ENCODE data around the gene VWA5B2. TPM values are rescaled to one million over a fixed set of nuclear protein-coding genes. Genes with fewer than 3 reads are reported as not detected.

The VWA5B2 gene
- total and polyA plus RNA-seq, 2 of the 13 experiments (the other 11 are each of a cell fraction or from before 2014, with no cell fraction given) = 0.03 to 0.04 TPM

DNA sequence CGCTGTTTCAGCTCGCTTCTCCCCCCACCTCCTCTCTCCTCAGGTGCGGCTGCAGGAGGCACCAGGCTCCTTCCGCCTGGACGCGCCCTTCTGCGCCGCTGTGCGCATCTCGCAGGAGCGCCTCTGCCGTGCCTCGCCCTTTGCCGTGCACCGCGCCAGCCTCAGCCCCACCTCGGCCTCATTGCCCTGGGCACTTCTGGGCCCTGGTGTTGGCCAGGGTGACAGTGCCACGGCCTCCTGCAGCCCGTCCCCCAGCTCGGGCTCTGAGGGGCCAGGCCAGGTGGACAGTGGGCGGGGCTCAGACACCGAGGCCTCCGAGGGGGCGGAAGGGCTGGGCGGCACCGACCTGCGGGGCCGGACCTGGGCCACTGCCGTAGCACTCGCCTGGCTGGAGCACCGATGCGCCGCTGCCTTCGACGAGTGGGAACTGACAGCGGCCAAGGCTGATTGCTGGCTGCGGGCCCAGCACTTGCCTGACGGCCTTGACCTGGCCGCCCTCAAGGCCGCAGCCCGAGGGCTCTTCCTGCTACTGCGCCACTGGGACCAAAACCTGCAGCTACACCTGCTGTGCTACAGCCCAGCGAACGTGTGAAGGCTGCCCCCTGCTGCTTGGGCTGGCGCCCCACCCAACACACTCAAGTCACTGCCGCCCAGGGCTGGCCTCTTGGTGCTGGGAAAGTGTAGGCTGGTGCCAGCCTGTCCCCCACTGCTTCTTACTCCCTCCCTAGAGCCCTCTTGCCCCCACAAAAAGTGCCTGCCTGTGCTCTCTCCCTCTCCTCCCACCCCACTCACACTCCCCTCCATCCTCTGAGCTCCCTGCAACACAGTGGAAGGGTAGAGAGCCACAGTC lies 12.3 kb downstream of the VWA5B2 start (continued):
- TF ChIP-seq, protein P1, sequence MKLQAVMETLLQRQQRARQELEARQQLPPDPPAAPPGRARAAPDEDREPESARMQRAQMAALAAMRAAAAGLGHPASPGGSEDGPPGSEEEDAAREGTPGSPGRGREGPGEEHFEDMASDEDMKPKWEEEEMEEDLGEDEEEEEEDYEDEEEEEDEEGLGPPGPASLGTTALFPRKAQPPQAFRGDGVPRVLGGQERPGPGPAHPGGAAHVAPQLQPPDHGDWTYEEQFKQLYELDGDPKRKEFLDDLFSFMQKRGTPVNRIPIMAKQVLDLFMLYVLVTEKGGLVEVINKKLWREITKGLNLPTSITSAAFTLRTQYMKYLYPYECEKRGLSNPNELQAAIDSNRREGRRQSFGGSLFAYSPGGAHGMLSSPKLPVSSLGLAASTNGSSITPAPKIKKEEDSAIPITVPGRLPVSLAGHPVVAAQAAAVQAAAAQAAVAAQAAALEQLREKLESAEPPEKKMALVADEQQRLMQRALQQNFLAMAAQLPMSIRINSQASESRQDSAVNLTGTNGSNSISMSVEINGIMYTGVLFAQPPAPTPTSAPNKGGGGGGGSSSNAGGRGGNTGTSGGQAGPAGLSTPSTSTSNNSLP (IDR thresholded peaks at IDR 0.05; ENCODE audit: low read depth, low read length) = no peak
- TF ChIP-seq RBAK (CRISPR knock-in tag; IDR thresholded peaks at IDR 0.05) = peak; percentile 92
- peak; percentile 81; the same call in 1 of the 2 replicates for TF ChIP-seq ZNF292 (CRISPR knock-in tag; IDR thresholded peaks at IDR 0.05; ENCODE audit: borderline replicate concordance, low read depth)
- TF ChIP-seq ZNF660 (CRISPR knock-in tag; IDR thresholded peaks at IDR 0.05; ENCODE audit: borderline replicate concordance, low read depth) = no peak
- TF ChIP-seq HNRNPLL (IDR thresholded peaks at IDR 0.05; ENCODE audit: low read depth, low read length, poor library complexity, severe bottlenecking) = peak; percentile 69
- TF ChIP-seq KAT7 (CRISPR knock-in tag; IDR thresholded peaks at IDR 0.05; ENCODE audit: borderline replicate concordance) = peak; percentile 86; the same call in 1 of the 2 replicates
- TF ChIP-seq, protein P2, sequence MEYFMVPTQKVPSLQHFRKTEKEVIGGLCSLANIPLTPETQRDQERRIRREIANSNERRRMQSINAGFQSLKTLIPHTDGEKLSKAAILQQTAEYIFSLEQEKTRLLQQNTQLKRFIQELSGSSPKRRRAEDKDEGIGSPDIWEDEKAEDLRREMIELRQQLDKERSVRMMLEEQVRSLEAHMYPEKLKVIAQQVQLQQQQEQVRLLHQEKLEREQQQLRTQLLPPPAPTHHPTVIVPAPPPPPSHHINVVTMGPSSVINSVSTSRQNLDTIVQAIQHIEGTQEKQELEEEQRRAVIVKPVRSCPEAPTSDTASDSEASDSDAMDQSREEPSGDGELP (IDR thresholded peaks at IDR 0.05; ENCODE audit: borderline replicate concordance, low read depth) = peak; percentile 74; the same call in 1 of the 2 replicates
- peak; percentile 97 for TF ChIP-seq ZNF556 (CRISPR knock-in tag; IDR thresholded peaks at IDR 0.05; ENCODE audit: borderline replicate concordance)
- peak; percentile 83 for TF ChIP-seq TEAD3 (CRISPR knock-in tag; optimal IDR thresholded peaks at IDR 0.05; ENCODE audit: borderline replicate concordance)
- TF ChIP-seq HOXD1 (CRISPR knock-in tag; IDR thresholded peaks at IDR 0.05) = peak; percentile 59; the same call in 1 of the 2 replicates
- no peak for TF ChIP-seq MATR3 (CRISPR knock-in tag; IDR thresholded peaks at IDR 0.05)
- TF ChIP-seq ZNF615 (CRISPR knock-in tag; IDR thresholded peaks at IDR 0.05; ENCODE audit: borderline replicate concordance) = no peak
- TF ChIP-seq HNF1A (IDR thresholded peaks at IDR 0.05; ENCODE audit: low read depth) = no peak
- TF ChIP-seq HNF1A (CRISPR knock-in tag; IDR thresholded peaks at IDR 0.05; ENCODE audit: borderline replicate concordance) = peak; percentile 90
- TF ChIP-seq NFIC (IDR thresholded peaks at IDR 0.05; ENCODE audit: low read length) = no peak
- peak; percentile 95 for TF ChIP-seq ZBTB46 (CRISPR knock-in tag; IDR thresholded peaks at IDR 0.05; ENCODE audit: borderline replicate concordance)
- peak; percentile 82; the same call in 1 of the 2 replicates for TF ChIP-seq ZNF724P (CRISPR knock-in tag; IDR thresholded peaks at IDR 0.05; ENCODE audit: borderline replicate concordance)
- TF ChIP-seq, protein P3, sequence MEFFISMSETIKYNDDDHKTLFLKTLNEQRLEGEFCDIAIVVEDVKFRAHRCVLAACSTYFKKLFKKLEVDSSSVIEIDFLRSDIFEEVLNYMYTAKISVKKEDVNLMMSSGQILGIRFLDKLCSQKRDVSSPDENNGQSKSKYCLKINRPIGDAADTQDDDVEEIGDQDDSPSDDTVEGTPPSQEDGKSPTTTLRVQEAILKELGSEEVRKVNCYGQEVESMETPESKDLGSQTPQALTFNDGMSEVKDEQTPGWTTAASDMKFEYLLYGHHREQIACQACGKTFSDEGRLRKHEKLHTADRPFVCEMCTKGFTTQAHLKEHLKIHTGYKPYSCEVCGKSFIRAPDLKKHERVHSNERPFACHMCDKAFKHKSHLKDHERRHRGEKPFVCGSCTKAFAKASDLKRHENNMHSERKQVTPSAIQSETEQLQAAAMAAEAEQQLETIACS (CRISPR knock-in tag; IDR thresholded peaks at IDR 0.05) = peak; percentile 55

Measured in HepG2 (cell line).